NCI-H2029 (cell line): Measurements from ENCODE around the gene KRT72.
"Not testable (repeated sequence)": the region's sequence is repeated elsewhere in the genome, so short reads cannot be mapped to it uniquely, and the experiment has no call there.

ENCODE experiments used
- DNase-seq: peaks from one replicate; lab custom pipeline; 2025; lab: John Stamatoyannopoulos, UW

Gene KRT72

DNA sequence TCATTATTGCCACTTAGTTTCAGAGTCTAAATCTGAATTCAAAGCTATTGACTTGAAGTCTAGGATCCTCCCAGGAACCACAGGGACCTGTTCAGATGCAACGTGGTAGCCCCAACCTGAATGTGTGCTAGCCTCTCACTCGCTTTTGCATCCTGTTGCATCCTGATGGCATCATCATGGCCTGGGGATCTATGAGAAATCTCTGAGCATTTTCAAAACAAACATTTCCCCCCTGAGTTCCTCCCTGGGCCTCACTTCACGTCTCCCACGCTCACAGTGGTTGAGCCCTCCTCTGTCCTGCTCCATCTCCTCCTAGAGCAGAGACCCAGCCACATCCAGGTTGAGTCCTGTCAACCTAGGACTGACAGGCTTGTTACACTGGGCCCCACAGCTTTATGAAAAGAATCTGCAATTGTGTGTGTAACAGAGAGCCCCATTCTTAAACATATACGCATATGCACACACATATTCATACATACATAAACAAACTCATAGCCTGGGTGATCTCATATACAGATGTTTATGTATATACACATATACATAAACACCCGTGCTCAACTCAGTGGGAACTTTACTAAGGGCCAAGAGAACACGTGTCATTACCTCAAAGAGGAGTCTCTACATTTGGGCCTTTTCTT, 5.4 kb upstream of the KRT72 start:
- DNase-seq: no peak

DNA sequence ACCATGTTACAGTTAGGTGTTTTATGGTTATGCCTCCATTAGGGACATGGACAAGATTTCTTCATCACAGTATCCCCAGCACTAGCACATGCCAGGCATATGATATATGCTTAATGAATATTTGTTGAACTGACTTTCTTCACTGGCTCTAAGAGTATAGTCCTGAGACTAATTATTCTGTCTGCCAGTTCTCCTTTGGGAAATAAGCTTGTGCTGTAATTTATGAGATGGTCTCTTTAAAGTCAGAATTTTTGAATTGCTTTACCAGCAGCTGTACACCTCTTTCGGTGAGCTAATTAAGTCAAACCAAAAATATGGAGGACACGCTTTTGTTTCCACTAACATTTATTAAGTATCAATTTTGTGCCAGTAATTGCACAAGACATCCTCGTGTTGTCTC, 4.8 kb upstream of the KRT72 start:
- DNase-seq: no peak

DNA sequence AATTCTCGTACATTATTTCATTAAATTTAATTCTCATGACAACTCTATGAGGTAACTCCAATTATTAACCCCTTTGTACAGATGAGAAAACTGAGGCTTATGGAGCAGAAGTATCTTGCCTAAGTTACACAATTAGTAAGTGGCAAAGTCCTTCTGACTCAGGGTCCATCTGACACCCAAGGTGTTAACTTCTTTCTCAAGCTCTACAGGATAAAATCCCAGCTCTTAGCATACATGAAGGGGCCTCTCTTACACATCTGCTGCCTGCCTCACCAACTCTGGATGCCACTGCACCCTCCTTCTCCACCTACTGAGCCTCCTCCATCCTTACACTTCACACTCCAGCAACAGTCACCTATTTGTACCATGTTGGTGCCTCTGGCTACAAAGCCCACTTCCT, 4.3 kb upstream of the KRT72 start:
- no peak for DNase-seq

DNA sequence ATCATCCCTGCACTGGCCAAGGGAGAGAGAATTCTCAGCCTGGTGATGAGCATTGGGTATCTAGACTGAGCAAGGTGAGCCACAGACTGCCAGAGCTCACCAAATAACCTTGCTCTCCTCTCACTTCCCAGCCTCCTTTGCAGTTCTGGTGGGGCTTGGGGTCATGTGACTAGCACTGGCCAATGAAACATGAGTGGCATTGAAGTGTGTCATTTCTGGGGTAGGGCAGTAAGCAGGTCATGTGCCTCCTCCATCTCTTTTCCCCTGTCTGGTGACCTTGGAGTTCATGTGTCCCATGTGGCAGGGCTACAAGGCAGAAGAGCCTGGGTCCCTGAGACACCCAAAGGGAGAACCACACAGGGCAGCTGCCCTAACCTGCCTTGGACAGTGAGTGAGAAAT, 3.6 kb upstream of the KRT72 start:
- DNase-seq: no peak

DNA sequence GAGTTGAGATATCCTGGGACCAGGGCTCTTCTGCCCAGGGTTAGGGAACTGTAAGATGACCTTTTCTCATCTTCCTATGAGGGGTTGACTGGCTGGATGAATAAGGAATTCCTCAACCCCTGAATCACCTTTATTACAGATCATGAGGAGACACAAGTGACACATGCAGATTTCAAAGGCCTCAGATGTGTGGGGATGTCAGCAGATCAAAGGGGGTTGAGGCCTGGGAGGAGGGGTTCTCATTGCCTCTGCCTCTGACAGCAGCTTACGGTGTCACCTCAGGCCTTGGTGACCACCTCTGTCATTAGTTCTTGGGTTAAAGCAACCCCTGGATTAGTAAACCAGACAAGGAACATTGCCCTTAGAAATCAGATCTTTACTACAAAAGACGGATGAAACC, 2.1 kb upstream of the KRT72 start:
- no peak for DNase-seq

DNA sequence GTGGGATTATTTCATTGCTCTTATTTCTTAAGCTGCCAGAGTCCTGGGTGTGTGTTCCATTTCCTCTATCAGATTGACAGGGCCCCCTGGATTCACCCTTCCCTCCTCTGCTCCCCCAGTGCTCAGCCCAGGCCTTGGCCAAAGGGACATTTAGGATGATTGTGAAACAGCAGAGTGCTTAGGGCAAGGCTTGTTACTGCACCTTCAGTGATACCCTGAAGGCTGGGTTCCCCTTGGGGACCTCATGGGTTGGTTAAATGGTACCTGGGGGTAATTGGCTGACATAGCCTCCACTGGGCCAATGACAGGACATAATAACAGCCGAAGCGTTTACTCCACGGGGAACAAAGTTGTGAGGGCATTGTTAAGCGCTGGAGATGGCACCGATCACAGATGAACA, 1.3 kb upstream of the KRT72 start:
- DNase-seq: no peak

DNA sequence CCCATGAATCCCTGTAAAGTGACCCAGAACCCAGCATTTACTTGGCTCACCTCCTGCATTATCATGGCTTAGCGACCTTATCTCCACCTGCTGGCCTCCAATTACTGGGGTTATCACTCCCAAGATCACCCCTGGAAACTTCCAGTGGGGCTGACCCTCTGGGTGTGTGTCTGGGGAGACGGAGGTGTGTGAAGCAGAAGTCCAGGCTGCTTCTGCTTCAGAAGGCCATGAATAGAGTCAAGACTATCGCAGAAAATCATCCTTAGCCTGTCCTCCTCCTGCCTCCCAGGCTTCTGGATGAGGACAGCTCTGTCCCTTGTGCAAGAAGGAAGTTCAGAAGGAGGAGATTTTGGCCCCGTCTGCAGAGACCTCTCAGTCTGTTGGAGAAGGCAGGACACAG, 408 bp upstream of the KRT72 start:
- DNase-seq: no peak

DNA sequence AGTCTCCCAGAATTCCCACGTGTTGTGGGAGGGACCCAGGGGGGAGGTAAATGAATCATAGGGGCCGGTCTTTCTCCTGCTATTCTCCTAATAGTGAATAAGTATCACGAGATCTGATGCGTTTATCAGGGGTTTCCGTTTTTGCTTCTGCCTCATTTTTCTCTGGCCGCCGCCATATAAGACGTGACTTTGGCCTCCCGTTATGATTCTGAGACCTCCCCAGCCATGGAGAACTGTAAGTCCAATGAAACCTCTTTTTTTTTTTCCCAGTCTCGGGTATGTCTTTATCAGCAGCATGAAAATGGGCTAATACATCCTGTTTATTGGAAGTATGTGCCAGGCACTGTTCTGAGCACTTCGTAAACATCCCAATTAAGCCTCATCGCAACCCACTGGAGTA, 788 bp downstream of the KRT72 start:
- DNase-seq: no peak

DNA sequence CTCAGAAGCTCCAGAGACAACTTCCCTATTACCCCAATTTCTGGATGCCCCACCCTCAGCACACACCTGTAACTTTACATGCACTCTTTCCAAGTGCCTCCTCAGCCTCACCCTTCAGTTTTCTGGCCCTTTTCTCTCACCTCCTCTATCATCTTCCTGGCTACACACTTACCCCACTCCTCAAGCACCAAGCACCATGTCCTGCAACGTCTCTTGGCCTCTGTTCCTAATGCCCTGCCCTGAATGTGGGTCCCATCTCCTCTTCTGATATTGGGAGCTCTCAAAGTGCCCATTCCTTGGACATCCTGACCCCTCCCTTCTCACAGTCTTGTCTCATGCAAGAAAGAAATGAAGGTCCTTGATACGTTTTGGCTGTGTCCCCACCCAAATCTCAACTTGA, 1.2 kb downstream of the KRT72 start:
- no peak for DNase-seq

DNA sequence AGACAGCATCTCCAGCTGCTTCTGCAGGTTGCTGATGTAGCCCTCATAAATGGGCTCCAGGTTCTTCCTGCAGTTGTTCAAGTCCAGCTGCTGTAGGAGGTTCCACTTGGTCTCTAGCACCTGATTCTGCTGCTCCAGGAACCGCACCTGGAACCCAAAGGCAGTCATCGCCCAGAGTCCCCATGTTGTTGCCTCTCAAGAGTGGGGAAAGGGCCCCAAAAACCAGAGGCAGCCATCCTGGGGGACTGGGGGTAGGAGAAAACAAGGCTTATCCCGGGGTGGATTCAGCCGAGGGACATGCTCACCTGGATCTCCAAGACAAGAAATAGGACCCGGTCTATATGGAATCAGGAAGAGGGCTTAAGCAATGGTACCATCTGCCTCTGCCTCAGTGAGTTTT, 2.3 kb downstream of the KRT72 start:
- no peak for DNase-seq

DNA sequence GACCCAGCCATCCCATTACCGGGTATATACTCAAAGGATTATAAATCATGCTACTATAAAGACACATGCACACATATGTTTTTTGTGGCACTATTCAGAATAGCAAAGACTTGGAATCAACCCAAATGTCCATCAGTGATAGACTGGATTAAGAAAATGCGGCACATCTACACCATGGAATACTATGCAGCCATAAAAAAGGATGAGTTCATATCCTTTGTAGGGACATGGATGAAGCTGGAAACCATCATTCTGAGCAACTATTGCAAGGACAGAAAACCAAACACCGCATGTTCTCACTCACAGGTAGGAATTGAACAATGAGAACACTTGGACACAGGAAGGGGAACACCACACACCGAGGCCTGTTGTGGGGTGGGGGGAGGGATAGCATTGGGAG, 7.0 kb downstream of the KRT72 start:
- not testable (repeated sequence) for DNase-seq

DNA sequence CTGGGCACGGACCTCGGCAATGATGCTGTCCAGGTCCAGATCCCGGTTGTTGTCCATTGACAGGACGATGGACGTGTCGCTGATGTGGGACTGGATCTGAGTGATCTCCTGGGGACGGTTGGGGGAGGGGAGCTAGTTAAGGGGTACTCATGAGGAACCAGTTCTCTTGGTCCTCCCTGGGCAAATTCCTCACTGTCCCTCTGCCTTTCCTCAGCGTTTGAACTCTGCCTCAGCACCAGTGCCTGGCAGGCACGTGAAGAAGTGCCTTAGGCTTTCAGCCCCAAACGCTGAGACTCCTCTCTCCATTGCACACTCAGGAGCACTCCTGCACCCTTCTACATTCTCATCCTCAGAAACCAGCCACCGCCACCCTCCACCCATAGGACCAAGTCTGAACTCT, 9.7 kb downstream of the KRT72 start:
- no peak for DNase-seq

DNA sequence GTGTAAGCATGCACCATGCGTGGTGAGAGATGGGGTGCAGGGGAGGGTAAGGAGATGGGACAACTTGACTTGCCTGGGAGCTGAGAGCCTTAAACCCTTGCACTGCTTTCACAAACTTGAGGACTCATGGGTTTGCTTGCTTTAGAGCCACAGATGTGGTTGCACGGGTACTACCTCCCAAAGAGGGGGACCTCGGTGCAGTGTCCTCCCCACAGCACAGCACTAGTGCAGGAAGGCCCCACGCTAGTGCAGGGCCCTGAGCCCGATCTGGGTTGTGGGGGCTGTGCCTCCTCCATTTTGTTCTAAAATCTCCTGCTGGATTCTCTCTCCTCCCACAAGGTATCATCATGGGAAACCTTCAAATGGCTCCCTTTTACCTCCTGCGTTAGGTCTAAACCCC, 11.2 kb downstream of the KRT72 start:
- no peak for DNase-seq

DNA sequence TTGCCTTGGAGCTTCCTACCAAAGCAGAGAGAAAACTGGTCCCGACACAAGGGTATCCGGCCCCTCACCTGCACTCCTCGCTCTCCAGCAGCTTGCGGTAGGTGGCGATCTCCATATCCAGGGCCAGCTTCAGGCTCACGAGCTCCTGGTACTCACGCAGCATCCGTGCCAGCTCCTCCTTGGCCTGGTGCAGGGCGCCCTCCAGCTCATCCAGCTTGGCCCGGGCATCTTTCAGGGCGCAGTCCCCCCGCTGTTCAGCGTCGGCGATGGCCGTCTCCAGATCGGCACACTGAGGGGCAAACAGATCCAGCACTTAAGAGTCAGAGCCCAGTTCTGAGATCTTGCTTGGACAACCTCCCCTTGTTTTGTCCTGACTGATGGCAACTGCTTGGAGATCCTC, 13.7 kb downstream of the KRT72 start:
- no peak for DNase-seq

DNA sequence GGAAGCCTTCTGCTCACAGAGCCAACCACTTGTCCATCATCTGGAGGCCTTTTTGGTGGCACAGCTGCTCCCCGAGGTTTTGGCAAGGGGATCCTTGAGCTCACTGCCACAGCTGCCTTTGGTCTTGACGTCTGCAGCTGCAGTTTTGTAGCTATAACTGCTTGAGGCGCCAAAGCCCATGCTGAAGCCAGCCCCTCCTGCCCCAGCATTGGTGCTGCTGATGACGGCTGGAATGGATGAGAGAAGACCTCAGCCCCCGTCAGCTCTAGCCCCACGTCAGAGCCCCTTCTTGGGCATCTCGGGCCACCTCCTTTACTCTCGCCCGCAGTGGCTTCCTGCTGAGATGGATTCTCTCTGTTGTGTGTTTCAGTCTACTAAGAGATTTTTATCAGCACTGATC, 15.3 kb downstream of the KRT72 start:
- DNase-seq: no peak

DNA sequence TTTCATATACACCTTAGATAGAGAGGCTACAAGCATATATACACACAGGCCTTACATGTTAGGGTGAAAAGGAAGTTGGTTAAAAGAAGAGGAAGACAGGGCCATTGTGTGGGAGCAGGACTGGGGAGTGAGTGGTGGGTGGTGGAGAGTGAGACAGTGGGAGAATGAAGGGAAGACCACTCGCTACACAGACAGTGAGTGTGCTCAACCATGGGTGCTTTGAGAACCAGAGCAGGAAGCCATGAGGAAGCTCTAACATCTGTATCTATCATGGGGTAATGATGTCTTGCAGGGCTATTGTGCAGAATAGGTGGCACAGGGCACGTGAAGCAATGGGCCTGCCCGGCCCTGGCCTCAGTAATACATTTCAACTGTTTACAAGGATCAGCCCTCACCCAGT, 16.2 kb downstream of the KRT72 start:
- no peak for DNase-seq

DNA sequence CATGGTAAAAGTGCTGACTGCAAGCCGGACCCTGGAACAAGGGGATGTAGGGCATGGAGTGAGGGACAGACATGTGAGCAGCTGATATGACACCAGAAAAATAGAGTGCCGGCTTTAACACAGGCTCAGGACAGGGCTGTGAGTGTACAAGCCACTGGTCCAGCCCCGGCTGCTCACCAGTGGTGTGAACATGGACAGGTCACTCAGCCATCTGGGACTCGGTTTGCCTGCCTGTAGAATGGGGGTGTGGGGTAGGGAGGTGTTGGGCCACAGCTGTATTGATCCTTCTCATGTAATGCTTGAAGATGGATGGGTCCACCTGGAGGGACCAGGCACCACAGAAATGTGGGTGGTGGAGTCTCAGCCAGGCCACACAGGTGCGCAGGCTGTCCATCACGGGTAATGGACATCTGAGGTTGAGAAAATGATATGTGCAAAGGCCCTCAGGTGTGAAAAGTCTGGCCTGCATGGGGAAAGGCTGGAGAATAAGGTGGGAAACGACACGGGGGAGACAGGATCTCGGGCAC, 17.0 kb downstream of the KRT72 start:
- no peak for DNase-seq

DNA sequence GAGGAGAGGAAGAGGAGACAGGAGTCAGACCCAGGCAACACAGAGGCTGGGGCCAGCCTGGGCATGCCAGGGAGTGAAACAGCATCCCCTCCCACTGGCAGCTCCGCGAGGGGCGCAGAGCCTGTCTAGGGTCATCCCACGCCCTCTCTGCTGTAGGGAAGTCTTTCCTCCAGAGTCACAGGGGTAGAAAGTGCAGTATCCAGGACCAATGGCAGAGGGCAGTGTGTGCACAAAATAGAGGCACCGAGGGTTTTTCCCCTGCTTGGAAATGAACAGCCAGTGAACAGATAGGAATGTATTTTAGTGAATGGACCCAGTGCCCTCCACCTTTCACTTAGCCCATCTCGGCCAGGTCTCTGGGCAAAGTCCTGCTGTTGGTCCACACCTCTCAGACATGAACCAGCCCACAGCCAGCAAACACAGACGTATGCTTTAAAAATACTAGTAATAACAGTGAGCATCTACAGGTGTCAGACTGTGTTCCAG, 18.2 kb downstream of the KRT72 start:
- peak; percentile 57 for DNase-seq

DNA sequence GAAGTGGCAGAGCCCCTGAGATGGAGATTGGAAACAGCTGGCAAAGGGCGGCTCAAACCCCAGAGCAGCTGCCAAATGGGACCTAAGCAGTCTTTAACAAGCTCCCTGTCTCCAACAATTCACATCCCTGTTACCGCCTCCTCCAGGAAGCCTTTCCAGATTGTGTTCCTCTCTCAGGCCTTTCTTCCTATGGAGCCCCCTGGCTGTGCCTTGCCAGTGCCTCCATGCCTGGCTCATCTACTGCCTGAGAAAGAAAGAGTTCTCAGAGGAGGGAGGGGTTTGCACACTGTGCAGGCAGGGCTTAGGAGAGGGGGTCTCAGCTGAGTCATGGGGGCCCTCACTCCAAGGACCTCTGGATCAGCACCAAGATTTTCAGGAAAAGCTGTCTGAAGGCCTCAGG, 18.8 kb downstream of the KRT72 start:
- DNase-seq: no peak

DNA sequence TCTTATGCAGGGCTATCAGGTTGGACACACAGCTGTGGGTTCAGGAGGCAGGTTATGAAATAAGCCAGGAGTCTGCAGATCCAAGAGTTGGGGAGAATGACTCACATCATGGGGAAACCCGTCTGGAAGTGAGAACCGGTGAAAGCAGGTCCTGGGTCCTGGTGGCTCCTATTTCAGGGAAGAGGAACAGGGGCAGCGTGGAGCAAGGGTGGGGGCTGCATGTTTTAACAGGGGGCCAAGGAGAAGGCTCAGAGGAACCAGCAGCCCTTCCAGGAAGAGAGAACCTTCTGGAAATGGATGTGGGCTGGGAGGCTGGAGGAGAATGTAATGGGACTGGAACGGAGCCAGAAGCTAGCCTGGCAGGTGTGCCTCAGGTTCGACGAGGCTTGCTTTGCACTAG, 19.8 kb downstream of the KRT72 start:
- DNase-seq: peak; percentile 53

DNA sequence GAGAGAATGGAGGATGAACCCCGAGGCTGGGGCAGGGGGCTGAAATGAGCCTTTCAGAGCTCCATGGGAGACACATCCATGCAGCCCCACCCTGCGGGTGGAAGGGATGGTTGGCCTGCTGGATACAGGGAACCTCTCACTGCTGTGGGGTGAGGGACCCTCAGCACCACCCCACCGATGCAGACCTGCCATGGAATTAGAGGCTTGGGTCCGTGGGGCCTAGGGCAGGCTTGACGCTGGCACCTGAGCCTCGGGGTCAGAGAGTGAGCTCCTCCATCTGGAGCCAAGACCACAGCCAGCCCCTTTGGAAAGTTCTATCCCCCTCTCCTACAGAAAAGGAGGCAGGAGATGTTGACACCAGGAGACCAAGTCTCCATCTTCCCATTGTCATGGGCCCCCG, 20.2 kb downstream of the KRT72 start:
- DNase-seq: no peak

DNA sequence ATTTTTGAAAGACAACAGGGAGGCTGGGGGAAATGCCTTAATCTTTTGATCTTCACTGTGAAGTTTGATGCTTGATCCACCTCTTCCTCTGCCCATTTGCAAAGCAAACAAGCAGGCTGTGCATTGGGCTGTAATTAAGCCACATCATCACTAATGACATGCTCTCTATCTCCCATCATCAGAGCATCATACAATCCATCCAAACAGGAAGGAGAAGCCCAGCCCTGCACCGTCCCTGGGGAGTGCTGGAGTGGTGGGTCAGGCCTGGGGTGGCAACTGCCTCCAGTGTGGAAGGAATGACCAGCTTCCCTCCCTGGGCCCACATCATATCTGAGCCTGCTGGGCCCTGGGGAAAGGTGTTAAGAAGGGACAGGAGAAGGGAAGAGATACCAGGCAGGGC, 20.8 kb downstream of the KRT72 start:
- DNase-seq: no peak

DNA sequence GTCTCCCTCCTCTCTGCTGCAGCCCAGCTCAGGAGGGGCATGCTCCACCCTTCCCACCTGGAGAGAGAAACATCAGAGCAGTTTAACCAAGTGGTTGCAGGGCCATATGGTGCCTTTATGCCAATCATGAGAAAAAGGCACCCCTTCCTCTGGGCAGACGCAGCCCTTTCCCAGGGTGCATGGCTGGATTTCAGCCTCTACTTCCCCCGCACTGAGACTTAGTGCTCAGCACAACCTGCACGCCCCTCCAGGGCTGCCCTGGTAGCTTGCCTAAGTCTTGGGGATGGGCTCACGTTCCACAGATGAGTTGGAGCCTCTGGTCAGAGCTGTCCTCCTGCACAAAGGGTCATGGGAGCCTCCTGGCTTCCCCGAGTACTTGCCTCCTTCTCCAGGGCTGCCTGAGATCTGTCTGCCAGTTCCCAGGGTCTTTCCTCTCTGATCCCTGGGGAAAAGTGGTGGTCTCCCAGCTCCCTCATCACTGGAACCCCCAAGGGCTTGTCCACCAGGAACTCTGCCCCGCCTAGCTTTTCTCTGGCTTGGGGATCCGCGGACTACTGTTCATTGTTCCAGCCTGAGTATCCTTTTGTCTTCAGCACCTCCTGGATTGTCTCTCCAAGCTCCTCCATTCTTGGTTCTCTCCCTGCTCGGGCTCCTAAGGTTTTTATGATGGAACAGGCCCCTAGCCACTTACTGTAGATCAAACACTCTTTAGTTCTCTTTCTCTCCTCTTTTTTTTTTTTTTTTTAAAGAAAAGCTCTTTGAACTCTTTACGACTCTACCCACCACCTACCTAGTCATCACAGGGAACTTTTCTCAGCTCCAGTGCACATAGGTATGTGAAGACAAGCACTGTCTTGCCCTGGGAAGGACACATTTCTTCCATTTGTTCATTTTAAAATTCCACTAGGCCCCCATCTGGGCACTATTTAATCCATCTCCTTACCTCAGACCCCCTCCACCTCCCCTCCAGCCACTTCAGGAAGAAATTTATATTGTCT, 21.5 kb downstream of the KRT72 start:
- no peak for DNase-seq
